GM21390 (cell line): ENCODE measurements around the gene FMN1.

ENCODE experiments used
- ATAC-seq: cut with Tn5 transposase; IDR thresholded peaks from one replicate; pipeline ENCODE4 v1.9.1; 2021; ENCODE audit not compliant: unreplicated experiment

Gene FMN1

DNA sequence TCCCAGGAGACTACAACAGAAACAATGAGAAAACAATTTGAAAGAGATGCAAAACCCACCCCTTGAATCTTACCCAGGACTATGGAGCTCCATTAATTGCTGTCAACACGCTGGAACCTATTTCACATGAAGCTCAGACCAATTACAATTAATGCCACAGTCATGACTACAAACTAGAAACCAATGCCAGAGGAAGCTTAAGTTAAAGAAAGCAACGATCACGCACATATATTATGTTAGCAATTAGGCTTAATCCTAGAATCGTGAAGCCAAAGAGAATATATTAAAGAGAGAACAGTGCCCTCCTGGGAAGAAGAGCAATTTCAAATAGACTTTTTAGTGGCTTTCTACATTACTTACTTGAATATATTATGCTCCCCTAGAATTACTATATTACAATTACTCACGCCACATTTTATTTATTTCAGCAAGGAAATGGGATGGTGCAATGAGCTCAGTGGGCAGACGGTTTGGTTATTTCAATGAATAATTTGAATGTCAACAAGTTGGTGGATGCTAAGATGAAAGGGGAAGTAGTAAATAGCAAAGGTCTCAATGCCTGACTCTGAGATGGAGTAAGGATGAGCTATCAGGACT is 351.2 kb downstream of the FMN1 start:
- no peak for ATAC-seq

DNA sequence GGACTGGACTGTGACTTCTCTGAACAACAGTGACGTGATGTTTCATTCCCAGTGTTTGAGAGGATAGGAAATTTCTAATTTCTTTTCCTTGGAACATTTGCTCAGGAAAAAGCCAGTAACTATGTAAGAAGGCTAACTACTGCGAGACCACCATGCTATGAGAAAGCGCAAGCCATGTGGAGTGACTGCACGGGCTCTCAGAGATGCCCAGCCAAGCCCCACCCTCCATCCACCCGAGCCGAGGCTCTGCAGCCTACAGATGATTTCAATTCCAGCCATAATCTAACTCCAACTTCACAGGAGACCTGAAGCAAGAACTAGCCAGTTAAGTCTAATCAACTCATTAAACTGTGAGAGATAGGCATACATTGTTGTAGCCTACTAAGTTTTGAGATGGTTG is 352.4 kb downstream of the FMN1 start:
- no peak for ATAC-seq

GRCh38 chr15:32840507-32841245 is 353.8 kb downstream of the FMN1 start:
- ATAC-seq: no peak

GRCh38 chr15:32838820-32839219 is 355.7 kb downstream of the FMN1 start:
- ATAC-seq: no peak

GRCh38 chr15:32838338-32838737 is 356.2 kb downstream of the FMN1 start:
- ATAC-seq: no peak

DNA sequence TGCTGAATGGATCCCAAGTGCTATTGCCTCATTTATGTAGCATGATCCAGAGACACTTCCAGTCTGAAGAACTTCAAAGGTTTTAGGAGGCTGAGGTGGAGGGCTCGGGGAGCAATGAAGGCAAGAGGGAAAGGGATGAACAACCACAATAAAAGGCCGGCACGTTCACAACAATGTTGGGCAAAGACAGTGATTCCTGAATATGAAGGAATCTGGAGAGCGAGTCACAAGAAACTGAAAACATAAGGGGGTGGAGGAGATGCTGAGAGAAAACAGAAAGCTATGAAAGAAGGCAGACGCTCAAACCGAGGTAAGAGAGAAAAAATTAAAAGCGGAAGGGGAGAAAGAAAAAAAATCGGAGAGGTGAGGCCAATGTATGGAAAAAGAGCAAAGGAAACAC is 356.6 kb downstream of the FMN1 start:
- ATAC-seq: no peak

DNA sequence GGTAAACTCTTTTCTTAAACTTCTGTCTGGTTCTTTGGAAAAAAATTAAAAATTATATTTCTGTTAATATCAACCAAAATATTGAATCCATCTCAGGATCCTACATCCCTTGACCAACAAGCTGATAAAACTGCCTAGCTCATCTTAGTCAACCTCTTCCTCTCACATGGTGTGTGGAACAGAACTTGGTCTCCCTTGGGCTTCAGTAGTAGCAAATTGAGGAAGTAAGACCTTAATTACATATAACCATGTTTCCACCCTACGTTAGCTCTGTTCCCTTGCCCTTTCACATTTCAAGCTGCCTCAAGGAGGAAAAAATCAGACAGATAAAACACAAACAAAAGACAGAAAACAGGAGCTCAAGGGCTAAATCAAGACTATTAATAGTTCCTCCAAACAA is 360.4 kb downstream of the FMN1 start:
- peak; percentile 88 for ATAC-seq

DNA sequence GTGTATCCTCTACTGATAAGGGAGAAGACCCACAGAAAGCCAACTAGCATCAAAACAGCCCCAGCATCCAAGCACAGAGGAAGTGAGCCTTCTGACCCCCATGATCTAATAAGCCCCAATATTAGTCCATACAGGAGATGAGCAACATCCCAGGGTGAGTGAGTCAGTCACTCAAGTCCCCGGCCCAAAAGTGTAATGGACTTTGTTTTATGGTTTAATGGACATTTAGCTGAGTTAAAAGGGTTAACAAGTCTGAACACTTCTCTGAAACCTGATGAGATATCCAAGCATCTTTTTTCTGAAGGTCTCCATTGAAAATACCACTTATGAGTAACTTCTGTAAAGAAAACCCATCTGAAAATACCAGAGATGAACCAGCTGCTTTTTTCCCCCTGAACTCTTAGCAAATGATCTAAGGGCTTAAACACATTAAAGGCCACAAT is 361.1 kb downstream of the FMN1 start:
- no peak for ATAC-seq

- no peak for ATAC-seq
Measured at GRCh38 chr15:32831485-32831884, 363.0 kb downstream of the FMN1 start.

DNA sequence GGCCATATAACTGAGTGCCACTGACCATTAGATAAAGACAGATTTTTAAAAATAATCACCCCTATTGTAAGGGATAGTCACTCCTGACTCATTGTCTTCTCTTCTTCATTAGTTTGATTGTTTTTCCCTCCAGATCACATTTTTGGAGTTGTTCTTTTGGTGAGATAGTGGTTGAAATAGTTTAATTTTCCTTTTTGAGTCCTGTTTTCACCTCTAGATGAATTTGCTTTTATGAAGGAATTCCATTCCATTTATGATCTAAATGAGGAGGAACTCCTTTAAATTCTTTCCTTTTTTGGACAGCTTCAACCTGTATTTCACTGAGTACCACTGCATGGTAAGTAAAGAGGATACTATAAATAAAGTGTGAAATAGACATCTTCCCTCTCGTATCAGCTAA is 364.3 kb downstream of the FMN1 start:
- no peak for ATAC-seq

DNA sequence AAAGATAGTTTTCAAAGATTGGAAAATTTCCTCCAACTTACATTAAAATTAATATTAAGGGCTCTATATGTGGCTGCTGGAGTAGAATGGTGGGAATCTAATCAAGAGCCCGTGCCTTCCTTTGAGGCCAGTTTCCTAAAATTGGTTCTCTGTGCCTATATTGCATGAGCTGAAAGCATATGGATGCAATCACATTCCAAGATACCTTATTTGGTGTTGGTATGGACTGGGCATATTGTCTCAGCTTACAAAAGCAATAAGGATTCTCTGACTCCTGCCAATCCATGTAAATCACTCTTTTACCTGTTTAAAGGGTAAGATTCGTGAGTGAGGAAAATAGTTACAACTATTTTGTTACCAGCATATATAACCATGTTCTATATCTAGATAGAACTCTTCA is 365.1 kb downstream of the FMN1 start:
- ATAC-seq: no peak

GRCh38 chr15:32828507-32829186 is 365.9 kb downstream of the FMN1 start:
- no peak for ATAC-seq

DNA sequence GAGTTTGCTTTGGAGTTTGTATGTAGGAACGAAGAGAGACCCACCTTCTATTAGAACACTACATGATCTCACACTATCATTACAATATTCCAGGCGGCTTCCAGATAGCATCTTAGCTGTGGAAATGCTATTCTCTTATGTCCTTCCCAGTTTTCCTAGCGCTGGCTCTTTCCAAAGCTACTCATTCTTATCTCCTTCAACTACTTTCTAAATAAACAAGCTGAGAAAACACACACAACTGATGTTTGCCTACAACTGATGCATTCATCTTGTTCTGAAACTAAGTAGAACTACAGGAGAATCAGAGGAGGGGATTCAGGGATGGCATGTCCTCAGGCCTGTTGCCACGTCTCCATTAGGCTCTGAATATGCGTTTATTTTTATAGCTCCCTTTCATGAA is 367.8 kb downstream of the FMN1 start:
- no peak for ATAC-seq

- ATAC-seq: no peak
Measured at GRCh38 chr15:32825219-32825618, 369.3 kb downstream of the FMN1 start.

GRCh38 chr15:32824777-32825176 is 369.7 kb downstream of the FMN1 start:
- ATAC-seq: no peak

DNA sequence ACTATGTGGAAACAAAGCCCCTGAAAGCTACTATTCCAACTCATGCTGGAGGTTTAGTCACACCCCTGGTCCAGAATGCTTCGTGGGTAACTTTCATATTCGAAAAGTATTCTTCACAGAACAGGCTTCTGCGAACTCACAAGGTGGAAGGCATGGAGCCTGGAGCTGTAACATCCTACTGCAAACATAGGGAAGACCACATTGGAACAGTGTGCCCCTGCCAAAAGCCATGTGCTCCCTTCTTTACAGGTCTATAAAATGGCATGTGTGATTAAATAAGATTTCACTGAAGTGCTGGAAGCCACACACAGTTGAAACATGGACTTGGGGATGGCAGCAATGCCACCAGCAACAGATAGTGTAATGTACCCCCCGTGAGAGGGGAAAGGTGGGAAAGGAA is 370.8 kb downstream of the FMN1 start:
- no peak for ATAC-seq

DNA sequence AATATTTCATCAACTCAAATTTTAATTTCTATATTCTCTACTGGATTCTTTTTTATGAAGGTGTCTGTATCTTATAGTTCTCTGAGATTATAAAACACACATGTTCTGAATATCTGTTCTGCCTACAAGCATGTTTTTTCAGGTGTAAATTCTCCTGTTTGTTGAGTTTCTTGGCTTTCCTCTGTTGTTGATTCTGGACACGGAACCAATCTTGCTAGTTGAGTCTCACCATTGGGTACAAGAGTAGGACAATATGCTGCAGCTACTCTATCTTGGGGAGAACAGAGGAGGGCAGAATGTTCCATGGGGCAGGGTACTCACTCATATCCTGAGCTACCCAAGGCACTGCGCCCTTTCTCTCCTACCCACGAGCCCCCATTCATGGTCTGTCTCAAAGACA is 371.8 kb downstream of the FMN1 start:
- no peak for ATAC-seq

- ATAC-seq: no peak
Measured at GRCh38 chr15:32819448-32819847, 375.1 kb downstream of the FMN1 start.

DNA sequence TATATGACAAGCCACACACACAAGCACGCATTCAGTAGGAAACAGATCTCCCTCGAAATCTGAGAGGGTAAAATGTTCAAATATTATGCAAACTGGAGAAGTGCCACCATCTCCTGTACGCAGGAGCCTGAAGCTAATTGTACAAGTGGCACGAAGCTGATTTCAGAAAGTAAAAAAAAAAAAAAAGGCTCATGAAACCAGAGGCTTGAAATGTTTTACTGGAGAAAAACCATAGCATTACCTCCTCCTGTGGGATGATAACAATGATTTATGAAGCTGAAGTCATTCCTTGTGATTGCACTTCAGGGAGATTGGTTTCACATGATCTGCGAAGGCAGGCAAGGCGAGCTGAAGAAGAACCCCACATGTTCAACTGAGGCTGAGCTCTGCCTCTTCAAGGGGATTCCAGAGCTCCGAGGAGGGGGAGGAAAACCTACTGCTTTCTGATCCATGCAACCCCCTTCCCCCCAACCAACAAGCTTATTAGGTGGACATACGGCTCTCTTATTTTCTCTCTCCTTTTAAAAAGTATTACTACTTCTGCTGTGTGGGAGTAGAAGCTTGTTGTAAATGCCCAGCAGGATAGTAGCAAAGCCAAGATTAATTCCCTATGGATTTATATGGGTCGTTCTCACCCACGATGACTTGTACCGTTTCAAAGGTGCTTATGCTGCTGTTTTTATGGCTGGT is 375.6 kb downstream of the FMN1 start:
- ATAC-seq: no peak

DNA sequence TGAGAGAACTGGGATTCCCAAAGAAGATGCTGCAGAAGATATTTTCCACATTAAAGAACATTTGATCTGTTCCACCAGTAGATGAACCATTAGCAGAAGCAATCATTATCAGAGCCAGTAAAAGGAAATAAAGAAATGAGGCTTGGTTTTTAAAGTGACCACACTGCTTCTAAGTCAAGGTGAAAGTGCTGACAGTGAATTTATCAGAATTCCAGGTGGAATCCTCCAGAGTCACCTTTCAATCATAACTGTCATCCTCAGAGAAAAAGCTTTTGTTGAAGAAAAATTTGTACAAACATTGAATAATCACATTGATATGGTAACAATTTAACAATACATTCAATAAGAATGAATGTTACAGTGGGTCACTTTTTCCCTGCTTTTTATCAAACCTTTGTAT is 376.9 kb downstream of the FMN1 start:
- no peak for ATAC-seq

GRCh38 chr15:32807331-32807730 is 387.2 kb downstream of the FMN1 start:
- ATAC-seq: no peak

DNA sequence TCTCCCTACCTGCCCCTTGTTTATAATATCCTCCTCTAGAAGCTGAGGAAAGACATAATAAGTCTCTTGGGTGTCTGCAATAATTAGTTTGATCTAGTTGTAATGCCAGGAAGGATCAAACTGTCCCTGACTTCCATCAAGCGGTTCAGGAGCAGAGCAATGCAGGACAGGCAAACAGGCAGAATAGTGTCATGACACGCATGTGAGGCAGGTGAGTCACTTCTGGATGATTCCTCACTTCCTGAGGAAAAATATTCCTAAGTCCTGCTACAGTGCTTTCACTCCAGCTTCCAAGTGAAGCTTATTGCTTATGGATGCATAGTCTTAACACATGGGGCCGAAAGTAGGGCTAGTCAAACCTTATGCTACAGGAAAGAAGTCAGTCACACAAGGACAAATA is 390.9 kb downstream of the FMN1 start:
- no peak for ATAC-seq
